Measurements from ENCODE around the gene METTL1.
"Not testable (repeated sequence)": the region's sequence is repeated elsewhere in the genome, so short reads cannot be mapped to it uniquely, and the experiment has no call there.

Gene METTL1

DNA sequence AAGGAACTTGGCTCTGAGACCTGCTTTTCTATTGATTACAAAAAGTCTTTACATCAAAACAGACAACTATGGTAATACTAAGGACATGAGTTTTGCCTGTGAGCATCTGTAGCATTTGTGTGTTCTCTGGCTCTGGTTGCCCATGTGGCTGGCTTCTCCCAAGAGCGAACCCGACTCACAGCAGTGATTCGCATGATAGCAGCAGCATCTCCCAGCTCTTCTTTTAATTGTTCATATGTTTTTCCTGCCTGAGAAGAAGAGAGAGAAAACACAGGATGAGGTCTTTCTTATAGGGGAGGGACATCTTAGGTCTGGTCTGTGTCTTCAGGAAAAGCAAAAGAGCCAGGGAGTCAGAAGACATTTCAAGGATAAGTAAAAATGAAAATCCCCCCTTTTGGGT is 29.1 kb upstream of the METTL1 start:
- no peak for FAIRE-seq
- DNase-seq (ENCODE audit: insufficient read length, low spot score), result no peak

DNA sequence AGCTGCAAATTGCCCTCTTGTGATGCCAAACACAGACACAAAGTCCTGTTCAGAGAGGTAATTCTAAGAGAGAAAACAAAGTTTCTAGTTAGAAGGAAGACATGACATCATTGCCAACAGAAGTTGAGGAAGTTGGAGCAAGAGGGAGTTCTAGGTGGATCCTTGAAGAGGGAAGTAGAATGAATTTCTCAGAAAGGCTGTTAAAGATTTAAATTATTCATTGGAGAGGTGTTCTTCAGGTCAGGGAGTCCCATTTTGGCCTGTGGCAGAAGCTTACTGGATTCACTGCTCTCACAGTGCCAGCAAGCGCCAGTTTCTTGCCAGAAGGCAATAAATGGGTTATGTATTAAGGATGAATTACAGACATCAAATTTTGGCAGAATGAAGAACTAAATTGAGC is 26.0 kb upstream of the METTL1 start:
- FAIRE-seq (no peak), DNase-seq (ENCODE audit: insufficient read length, low spot score) (no peak)

DNA sequence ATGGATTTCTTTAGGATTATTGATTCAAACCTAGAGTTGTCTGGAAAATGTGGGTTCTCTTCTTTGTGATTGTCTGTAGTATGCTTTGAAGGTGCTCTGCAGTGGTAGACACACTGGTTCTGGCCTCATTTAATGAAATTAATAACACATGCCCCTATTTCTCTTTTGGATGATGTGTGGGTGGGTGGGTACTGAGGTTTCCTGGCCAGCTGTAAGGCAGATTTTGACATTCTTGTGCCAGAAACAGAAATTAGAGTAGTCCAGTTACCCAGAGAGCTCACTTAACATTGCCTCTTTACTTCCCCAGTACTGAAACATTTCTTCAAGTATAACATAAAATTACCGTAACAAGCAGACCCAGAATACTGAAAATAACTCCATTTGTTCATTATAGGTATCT is 25.1 kb upstream of the METTL1 start:
- DNase-seq (ENCODE audit: insufficient read length, low spot score), result no peak
- no peak for FAIRE-seq

DNA sequence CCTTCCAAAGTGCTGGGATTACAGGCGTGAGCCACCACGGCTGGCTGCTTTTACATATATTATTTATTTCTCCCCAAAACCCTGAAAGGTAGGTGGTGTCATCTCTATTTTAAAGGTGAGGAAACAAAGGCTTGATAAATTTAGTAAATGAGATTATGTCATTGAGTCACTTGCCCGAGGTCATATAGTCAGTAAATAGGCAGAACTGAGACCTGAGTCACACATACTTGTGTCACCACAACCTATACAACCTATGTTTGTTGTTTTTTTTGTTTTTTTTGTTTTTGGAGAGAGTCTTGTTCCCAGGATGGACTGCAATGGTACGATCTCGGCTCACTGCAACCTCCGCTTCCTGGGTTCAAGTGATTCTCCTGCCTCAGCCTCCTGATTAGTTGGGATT is 23.4 kb upstream of the METTL1 start:
- FAIRE-seq (no peak), DNase-seq (ENCODE audit: insufficient read length, low spot score) (no peak)

DNA sequence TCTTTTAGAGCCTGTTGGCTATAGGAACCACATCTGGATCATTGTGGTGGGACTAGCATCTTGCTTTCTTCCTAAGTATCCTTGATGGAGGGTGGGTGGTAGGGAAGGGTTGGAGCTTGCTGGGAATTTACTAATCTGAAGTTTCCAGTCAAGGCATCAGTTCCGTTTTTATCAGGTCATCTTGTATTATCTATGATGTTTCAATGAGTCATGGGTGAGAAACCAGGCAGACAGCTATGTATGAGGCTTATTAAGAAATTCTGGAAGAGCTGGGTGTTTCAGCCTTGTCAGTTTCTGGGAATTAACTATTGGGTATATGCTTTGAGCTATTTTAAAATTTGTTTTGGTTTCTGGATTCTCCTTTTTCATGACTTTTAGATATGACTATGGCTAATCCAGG is 22.0 kb upstream of the METTL1 start:
- DNase-seq (ENCODE audit: insufficient read length, low spot score) (peak; percentile 45), FAIRE-seq (no peak)

DNA sequence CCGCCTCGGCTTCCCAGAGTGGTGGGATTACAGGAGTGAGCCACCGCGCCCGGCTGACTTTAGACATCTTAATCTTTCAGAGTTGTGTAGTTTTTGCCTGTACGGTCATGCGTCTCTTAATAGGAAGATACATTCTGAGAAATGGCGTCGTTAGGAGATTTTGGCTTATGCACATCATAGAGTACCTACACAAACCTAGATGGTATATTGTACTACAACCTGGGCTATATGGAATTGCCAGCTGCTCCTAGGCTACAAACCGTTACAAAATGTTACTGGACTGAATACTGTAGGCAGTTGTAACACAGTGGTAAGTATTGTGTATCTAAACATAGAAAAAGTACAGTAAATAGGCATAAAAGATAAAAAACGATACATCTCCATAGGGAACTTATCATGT is 12.0 kb upstream of the METTL1 start:
- DNase-seq (ENCODE audit: insufficient read length, low spot score) (no peak), FAIRE-seq (no peak)

DNA sequence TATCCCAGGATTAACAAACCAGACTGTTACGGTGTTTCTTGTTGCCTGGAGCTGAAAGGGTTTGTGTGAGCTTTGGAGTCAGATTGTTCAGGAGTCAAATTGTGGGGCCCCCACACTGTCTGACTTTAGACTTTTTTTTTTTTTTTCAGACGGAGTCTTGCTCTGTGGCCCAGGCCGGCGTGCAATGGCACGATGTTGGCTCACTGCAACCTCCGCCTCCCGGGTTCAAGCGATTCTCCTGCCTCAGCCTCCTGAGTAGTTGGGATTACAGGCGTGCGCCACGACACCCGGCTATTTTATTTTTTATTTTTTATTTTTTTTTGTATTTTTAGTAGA is 11.5 kb upstream of the METTL1 start:
- DNase-seq (ENCODE audit: insufficient read length, low spot score) (no peak), FAIRE-seq (no peak)

DNA sequence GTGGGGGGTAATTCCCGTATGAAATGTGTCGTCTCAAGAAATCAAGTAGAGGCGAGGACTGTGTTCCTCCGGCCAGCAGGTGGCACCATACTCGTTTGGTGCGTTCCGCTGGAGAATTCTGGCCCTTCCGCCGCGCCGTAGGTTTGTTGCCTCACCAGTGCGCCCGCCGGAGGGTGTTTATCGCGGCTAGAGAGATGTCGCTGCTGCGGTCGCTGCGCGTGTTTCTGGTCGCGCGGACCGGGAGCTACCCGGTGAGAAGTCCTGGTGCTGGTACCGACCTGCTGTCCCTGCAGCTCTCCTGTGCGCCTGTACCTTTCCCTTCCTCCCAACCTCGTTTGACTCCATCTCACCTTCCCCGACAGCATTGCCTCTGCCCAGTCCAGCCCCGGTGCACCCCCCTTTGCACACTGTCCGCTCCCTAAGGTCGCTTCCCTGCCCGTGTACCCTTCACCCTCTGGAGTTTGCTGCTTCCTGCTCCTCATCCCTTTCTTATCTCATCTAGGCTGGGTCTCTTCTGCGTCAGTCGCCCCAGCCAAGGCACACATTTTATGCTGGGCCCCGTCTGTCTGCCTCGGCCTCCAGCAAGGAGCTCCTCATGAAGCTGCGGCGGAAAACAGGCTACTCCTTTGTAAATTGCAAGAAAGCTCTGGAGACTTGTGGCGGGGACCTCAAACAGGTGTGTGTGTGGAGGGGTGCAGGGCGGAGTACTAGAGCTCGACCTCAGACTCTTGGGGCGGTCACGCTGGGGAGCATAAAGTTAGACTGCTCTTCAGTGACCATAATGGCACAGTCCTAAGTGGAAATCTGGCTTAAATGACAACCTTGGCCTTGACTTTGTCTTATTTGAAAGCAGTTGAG is 10.9 kb upstream of the METTL1 start, which contains the start of gene TSFM:
Gene TSFM (plus strand): TSS at position 180 of the 858 bp plus-strand sequence. CDS start 15 bp downstream, at position 195.
- FAIRE-seq, result peak; percentile 82
- DNase-seq (ENCODE audit: insufficient read length, low spot score), result peak; percentile 79

DNA sequence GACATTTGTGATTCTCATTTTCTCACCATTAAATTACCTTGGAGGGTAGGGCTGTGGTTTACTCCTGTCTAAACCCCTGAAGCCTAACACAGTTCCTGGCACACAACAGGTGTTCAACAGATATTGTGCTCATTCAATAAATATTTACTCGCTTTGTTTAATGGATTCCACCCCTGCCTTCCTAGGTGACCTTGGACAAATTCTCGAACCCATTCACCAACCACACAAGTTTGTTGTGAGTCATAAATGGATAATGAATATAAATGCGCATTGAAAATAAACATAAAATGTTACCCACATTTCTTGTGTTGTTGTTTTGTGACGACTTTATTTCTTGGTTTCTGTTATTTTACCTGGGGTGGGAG is 10.3 kb upstream of the METTL1 start:
- no peak for DNase-seq (ENCODE audit: insufficient read length, low spot score)
- FAIRE-seq, result no peak

DNA sequence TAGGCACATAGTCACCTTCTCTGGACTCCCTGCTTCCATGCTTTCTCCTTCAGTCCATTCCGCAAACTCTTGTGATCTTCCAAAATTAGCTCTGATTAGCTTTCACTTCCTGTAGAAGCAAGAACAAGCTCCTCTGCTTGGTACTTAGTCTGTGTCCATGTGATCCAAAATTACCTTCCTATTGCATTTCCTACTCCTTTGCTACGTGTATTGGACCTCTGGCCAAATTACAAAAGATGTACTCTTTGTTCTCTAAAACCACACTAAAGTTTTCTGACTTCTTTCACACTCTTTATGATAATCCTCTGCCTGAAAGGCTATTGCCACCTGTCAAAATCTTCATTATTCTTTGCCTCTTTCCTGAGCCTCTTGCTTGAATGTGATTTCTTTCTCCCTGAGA is 9.9 kb upstream of the METTL1 start:
- no peak for DNase-seq (ENCODE audit: insufficient read length, low spot score)
- no peak for FAIRE-seq

DNA sequence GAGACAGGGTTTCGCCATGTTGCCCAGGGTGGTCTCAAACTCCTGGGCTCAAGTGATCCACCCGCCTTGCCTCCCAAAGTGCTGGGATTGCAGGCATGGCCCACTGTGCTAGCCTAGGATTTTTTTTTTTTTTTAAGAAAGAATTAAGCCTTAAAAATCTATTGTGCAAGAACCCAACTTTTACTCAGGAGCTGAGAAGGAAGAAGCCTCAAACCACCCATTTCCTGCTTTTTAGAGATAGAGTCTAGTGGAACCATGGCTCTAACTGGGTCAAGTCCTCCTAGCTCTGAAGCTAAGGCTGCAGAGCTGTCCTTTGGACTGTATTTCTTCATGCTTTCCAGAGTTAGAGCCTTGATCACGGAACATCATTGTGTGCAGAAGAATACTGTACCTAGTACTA is 9.3 kb upstream of the METTL1 start:
- DNase-seq (ENCODE audit: insufficient read length, low spot score), result no peak
- no peak for FAIRE-seq

DNA sequence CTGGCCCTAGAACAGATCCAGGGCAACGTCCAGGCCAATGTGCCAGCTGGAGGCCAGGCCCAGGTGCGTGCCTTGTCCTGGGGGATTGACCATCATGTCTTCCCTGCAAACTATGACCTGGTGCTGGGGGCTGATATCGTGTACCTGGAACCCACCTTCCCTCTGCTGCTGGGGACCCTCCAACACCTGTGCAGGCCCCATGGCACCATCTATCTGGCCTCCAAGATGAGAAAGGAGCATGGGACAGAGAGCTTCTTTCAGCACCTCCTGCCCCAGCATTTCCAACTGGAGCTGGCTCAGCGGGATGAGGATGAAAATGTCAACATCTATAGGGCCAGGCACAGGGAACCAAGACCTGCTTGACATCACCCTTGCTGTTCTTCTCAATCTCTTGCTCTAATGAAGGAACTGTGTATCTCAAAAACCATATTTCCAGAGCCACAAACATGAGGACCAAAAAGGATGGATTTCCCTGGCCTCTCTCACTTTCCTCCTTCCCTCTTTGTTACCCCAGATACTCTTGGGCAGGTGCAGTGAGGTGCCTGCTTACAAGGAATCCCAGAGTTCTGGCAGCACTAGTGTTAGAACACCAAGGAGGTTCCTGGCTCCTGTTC is 8.5 kb upstream of the METTL1 start:
- FAIRE-seq, result no peak
- no peak for DNase-seq (ENCODE audit: insufficient read length, low spot score)

DNA sequence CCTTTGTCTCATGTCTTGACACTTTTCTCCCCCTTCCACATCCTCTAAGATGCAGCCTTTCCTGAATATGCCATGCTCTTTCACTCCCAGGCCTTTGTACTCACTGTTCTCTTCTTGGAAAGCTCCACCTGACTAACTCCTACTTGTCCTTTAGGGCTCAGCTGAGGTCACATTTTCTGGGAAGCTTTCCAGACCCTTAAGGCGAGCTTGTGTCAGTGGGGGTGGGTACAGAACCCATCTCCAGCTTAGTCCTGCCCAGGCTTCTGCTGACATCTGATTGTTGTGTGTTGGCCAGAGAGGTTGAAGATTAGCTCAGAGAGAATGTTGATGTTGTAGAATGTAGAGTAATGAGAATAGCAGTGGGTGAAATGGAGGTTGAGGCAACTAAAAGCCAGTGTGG is 7.8 kb upstream of the METTL1 start:
- no peak for FAIRE-seq

DNA sequence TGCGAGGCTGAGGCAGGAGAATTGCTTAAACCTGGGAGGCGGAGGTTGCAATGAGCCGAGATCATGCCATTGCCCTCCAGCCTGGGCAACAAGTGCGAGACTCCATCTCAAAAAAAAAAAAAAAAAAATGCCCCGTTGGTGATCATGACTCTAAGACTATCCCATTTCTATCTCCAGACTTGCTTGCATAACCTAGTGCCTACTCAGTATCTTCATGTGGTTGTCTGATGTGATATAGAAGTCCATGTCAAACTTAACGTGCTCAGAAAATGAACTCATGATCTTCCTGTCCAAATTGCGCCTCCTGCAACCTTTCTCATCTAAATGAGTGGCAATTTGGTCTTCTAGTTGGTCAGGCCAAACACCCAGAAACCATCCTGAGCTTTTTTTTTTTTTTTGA is 6.0 kb upstream of the METTL1 start:
- no peak for FAIRE-seq
- DNase-seq (ENCODE audit: insufficient read length, low spot score), result no peak

More for the DNA sequence above, 7.8 kb upstream of the METTL1 start:
- DNase-seq (ENCODE audit: insufficient read length, low spot score), result no peak

DNA sequence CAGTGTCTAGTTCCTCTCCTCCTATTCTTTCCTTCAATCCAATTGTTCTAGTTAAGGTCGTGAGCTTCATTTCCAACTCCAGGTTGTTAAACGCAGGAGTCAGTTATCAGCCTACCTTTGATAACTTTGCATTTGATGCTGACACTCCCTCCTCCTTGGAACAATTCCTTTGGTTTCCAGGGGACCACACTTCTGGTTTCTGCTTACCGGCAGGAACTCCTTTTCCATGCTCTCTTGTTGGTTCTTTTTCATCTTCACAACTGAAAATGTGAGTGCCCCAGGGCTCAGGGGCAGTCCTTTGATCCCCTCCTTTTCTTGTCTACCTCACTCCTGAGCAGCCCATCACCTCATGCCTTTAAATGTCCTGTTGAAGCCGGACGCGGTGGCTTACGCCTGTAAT is 5.5 kb upstream of the METTL1 start:
- DNase-seq (ENCODE audit: insufficient read length, low spot score) (no peak), FAIRE-seq (no peak)

DNA sequence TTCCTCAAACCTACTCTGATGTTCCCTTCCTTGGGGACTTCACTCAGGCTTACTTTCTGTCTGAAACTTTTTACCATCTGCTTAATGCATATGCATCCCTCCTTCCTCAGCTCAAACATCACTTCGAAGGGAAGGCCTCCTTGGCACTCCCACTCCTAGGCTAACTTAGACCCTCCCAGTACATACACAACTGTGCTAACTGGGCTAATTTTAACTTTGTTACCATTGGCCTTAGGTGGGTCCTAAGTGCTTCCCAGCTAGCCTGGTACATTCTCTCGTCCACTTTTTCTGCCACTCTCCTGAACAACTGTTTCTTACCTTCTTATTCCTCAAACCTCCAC is 4.3 kb upstream of the METTL1 start:
- FAIRE-seq (no peak), DNase-seq (ENCODE audit: insufficient read length, low spot score) (no peak)

DNA sequence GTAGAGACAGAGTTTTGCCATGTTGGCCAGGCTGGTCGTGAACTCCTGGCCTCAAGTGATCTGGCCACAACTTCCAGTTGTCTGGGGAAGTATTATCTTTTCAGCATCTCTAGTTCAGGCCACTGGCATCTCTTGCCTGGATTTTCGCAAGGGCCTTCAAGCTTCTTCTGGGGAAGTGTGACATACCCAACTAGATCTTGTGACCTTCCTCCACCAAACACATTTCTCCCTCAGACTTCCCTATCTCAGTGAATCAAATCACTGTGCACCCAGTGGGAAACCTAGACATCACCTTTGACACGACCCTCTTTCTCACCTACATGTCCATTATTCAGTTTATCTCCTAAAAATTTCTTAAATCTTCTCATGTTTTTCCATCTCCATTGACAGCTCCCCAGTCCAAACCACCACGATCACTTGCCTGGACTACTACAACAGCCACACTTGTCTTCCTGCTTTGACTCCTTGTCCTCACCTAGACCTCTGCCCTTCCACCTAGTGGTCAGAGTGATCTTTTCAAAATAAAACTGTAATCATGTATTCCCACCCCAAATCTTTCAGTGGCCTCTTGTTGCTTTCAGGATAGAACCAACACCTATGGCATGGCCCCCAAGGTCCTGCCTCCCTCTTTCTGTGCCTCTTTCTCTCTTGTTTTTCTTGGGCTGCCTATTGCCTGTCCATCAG is 3.8 kb upstream of the METTL1 start:
- DNase-seq (ENCODE audit: insufficient read length, low spot score) (no peak), FAIRE-seq (no peak)

DNA sequence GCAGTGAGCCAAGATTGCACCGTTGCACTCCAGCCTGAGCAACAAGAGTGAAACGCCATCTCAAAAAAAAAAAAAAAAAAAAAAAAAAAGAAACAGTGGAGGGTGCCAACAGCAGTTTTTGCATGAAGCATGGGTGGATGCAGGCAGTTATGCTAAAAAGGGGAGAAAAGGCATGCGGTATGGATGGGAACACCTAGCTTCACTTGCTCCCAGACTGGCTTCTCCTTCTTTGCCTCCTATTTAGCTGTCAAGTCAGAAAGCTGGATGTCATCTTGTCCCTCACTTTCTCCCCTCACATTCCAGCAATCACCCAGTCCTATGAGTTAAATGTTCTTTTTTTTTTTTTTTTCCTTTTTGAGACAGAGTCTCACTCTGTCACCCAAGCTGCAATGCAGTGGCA is 3.1 kb upstream of the METTL1 start:
- DNase-seq (ENCODE audit: insufficient read length, low spot score) (no peak), FAIRE-seq (no peak)

DNA sequence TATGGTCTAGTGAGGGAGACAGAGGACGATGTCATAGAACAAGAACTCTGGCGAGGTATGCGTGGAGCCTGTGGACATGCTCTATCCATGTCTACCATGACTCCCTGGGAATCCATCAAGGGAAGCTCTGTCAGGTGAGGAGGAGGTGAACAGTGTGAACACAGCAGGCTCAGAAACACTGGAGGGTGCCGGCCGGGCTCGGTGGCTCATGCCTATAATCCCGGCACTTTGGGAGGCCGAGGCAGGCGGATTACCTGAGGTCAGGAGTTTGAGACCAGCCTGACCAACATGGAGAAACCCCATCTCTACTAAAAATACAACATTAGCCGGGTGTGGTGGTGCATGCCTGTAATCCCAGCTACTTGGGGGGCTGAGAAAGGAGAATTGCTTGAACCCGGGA is 2.7 kb upstream of the METTL1 start:
- FAIRE-seq; DNase-seq (ENCODE audit: insufficient read length, low spot score): not testable (repeated sequence)

DNA sequence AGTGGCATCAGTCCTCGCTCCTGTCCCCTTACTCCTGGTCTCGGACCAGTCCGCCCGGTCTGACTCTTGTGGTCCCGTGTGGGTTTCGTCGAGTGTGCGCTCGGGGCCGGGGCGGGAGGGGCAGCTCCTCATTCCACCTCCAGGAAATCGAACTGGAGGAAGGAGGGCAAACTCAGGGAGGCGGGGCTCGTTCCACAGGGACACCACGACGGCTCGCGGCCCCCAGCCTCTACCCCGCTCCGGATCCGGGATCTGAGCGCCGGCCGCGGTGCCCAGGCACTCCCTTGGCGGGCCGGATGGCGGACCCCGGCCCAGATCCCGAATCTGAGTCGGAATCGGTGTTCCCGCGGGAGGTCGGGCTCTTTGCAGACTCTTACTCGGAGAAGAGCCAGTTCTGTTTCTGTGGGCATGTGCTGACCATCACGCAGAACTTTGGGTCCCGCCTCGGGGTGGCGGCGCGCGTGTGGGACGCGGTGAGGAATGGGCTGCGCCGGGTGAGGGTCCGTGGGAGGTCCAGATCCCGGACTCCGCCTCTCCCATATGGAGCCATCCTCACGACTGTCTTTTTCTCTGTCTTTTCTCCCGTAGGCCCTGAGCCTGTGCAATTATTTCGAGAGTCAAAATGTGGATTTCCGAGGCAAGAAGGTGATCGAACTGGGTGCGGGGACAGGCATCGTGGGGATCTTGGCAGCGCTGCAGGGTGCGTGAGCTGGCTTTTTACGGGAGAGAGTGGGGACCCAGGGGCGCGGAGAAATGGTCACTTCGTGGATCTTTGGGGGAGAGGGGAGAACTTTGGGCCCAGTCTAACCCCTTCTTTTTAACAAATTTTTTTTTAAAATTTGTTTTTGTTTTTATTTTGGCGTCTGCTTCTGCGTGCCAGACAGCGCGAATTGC is 771 bp upstream of the METTL1 start, which contains the start of gene EEF1AKMT3:
Gene EEF1AKMT3 (plus strand): TSS at position 186 of the 894 bp plus-strand sequence. CDS start 111 bp downstream, at position 297.
- no peak for FAIRE-seq
- DNase-seq (ENCODE audit: insufficient read length, low spot score), result peak; percentile 57

All from HTR-8/SVneo (cell line).